Activated naive CD4-positive, alpha-beta T cell treated with anti-CD3 and anti-CD28 coated beads, Interleukin-2, amount 50 U/mL, for 16 hours (primary cell): ENCODE results near the gene DPP10.
"Not testable (repeated sequence)": the region's sequence is repeated elsewhere in the genome, so short reads cannot be mapped to it uniquely, and the experiment has no call there.

ENCODE experiments used
- DNase-seq: peaks from one replicate; pipeline ENCODE4 v3.0.0-alpha.2; 2020

The DPP10 gene

DNA sequence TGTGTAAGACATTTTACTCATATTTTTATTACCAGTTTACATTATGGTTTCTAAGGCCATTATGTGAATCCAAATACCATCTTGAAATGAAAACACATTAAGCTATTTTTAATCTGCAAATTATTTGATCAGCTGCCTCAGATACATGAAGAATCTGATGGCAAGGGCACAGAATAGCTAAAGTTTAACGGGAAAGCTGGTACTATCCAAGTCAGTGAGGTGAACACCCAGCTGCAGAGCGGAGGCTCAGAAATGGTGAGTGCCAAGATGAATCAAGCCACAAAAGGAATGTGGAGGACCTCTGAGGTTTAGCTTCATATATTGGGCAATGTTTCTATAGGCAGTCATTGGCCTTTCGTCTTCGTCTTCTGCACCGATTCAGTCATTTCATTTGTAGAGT lies 75.1 kb downstream of the DPP10 start:
- no peak for DNase-seq

GRCh38 chr2:114518738-114519137 lies 76.3 kb downstream of the DPP10 start:
- no peak for DNase-seq

DNA sequence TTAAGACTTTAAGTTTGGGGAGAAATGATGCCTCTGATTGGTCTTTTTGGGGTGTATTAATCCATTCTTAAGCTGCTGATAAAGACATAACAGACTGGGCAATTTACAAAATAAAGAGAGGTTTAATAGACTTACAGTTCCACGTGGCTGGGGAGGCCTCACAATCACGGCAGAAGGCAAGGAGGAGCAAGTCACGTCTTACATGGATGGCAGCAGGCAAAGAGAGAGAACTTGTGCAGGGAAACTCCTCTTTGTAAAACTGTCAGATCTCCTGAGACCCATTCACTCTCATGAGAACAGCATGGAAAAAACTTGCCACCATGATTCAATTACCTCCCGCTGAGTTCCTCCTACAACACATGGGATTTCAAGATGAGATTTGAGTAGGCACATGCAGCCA lies 80.2 kb downstream of the DPP10 start:
- DNase-seq, result not testable (repeated sequence)

DNA sequence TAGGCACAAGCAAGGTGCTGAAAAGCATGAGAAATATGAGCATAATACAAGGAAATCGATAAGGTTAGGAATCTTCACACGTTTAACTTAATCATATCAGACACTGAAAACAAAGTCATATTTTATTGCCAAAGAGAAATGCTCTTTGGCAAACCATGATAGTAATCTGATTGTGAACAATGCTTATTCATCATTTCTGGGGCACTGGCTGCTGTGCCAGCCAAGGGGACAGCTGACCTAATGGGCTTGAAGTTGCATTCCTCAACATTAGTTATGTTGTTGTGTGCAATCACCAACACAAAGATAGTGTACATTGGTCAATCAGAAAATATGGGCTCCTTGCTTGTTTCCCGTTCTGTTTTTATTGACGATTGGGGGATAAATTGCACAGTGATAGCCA lies 83.5 kb downstream of the DPP10 start:
- no peak for DNase-seq

DNA sequence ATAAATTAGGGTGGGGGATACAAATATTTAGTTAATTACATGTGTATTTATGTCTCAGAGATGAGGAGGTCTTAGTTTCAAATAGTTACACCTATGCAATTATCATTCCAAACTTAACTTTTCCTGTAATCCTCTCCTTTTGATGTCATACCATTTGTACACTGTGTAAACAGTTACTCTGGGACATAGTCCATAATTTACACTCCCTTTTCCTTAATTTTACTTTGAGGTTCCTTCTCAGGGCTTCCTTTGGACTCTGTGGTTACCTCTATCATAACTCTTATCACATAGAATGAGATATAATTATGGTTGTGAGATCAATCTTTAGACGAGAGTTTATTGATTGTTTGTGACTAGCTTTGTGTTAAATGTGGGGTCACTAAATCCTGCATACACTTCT lies 84.4 kb downstream of the DPP10 start:
- DNase-seq, result no peak

- no peak for DNase-seq
Measured at GRCh38 chr2:114527330-114527983, 85.0 kb downstream of the DPP10 start.

GRCh38 chr2:114534116-114535084 lies 92.0 kb downstream of the DPP10 start:
- no peak for DNase-seq

GRCh38 chr2:114537777-114538176 lies 95.3 kb downstream of the DPP10 start:
- no peak for DNase-seq

DNA sequence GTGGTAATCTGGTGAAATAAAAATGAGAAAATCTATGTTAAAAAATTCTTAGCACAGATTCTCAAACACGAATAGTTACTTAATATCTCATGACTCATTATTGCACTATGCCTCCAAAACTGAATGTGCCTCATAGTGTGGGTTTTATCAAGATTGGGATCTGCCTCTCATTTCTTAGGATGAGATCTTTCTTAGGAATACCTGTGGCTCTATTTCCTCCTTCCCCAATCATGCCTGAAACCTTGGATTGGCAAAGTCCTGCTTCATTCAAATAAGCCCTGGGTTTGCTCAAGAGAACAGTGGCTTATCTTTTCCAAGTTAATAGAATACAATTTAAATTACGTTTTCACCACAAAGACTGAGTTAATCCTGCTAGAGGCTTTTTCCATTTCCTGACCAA lies 100.3 kb downstream of the DPP10 start:
- DNase-seq, result no peak

DNA sequence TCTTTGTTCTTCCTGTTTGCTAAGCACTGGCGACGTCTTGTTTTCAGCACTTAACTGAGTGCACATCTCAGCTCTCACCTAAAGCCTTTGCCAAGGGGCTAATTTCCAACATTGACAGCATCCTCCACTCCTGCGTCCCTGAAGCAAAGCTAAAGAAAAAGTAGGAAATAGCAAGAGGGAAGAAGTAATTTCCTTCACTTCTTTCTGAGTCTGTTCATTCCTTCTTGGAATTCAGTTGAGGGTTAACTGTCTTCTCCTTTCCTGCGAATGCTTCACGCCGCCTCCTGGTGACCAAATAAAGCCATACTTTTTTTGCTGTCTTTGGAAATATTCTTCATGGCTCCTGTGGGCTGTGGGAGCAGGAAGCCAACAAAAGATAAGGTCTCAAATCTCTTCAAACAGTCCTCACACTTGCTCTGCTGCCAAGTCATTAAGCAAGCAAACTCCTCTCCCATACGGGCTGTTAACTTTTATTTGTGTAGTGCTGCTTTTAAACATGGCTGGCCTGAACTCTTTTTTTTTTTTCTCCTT lies 100.9 kb downstream of the DPP10 start:
- DNase-seq, result no peak

- DNase-seq, result no peak
Measured at GRCh38 chr2:114545052-114545451, 102.6 kb downstream of the DPP10 start.

GRCh38 chr2:114546531-114546930 lies 104.1 kb downstream of the DPP10 start:
- no peak for DNase-seq

- no peak for DNase-seq
Measured at GRCh38 chr2:114548151-114548550, 105.7 kb downstream of the DPP10 start.

DNA sequence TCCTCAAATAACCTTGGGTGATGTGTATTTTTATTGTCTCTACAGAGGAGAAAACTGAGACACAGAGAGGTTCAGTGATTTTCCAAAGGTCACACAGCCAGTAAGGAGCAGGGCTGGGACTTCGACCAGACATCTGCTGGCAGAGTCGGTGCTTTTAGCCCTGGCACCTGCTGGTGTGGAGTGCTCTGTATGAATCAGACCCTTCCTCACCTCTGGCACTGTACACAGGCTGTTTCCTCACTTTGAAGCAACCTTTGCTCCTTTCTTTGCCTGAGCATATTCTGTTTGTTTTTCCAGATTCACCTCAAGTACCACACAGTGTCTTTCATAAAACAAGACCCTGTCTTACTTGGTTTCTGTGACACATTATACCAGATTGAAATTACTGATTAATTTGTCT lies 107.9 kb downstream of the DPP10 start:
- DNase-seq, result no peak

DNA sequence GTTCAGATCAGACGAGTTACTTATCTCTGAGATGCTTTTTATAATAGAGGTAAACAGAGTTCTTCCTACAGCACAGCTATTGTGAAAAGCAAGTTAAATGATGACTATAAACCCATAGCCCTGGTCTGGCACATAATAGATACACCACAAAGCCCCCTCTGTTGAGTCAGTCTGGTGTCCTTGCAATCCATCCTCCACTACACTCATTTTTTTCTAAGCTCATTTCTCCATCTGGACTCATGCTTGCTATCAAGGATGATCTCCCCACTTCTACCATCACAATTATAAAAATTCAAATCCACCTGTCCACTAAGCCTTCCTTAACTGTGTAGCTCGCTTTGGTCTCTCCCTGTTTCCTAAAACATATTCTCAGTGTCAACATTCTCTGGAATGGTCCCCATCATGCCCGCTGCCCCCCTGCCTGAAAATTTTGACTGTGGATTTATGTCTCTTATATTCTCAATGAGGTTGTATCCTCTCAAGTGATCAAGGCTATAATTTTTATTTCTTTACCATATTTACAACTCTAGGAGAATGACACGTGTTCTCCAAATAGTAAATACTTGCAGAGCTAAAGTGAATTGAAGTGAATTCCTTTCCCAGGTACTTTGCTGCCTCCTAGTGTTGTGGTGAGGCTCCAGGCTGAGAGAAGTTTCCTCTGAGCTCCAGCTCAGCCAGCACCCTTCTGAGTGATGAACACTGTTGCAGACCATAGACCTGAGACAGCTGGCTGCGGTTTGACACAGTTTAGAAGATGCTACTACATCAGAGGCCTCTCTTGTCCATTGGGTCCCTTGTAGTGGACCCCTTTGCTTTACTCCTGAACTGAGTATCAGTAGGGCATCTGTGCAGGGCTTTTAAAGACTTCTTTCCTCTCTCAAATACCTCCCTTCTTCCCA lies 108.7 kb downstream of the DPP10 start:
- DNase-seq, result no peak

DNA sequence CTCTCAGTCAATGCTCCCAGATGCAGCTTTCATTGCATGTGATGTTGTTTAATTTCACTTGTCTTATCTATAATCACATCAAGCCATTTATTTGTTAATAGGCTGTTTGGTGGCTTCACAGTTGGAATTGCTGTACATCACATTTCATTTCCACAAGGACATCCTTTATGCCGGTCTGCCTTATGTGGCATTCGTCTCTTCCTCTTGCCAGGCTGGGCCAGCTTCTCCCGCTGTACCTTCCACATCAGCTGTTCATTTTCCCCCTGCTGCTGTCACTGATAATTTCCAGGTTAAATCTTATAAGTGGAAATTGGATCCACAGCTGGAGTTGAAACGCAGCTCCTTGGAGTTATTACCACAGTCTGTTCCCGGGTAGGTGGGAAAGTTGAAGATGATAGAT lies 110.6 kb downstream of the DPP10 start:
- DNase-seq, result no peak

DNA sequence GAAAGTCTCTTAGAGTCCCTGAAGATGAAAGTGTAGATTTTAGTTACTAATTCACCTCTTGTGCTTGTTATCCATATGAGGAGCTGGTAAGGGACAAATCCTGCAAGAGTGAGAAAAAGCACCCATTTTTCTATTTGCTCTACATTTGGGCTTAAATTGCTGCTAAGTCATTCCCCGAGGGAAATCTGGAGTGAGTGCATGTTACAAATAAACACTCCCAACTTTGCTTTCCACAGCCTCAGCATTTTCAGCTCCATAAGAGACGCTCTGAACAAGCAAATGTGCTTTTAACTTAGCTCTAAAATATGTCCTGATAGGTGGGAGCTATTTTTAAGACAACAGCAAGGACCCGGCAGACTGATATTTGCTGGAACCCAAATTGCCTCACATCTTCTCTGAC lies 126.7 kb downstream of the DPP10 start:
- DNase-seq, result no peak

DNA sequence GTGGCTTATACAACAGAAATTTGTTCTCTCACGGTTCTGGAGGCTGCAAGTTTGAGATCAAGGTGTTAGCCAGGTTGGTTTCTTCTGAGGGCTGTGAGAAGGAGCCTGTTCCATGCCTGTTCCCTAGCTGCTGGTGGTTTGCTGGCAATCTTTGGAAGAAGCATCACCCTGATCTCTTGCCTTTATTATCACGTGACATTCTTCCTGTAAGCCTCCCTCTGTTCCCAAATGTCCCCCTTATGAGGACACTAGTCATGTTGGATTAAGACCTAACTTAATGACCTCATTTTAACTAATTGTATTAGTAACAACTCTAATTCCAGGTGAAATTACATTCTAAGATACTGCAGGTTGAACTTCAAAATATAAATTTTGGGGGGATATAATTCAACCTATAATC lies 135.2 kb downstream of the DPP10 start:
- no peak for DNase-seq

- no peak for DNase-seq
Measured at GRCh38 chr2:114579542-114579941, 137.1 kb downstream of the DPP10 start.

DNA sequence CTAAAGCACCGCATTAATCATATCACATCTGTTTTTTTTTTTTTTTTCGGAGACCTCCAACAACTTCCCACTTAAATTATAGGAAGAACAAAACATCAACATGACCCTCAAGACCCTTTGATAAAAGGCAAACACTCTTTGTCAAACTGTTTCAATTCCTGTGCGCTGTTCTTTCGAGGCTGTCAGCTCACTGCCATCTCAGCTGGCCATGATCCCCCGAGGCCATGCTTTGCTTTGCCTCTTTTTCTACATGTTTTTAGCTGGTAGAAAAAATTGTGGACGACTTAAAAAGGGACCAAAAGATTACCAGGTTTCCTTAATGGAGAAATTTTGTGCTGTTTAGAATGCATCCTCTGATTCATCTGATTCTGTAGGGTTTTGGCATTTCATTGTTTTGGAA lies 138.2 kb downstream of the DPP10 start:
- no peak for DNase-seq

- DNase-seq, result no peak
Measured at GRCh38 chr2:114598329-114598728, 155.9 kb downstream of the DPP10 start.

DNA sequence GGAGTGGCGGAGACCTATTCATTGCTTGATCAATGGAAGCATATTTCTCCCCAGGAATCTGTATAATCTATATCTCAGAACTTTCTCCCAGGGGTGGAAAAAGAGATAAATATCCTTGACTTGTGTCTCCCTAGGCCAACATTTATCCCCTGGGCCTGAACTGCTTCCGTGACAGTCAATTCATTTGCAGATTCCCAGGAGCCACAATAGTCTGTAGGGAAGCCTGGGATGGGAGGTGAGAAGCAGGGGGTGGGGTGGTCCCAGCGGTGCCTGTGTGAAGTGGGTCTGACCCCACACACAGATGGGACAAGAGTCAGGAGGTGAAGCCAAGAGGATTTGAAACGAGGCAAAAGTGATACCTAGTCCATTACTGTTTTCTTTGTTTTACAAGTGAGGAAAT lies 166.8 kb downstream of the DPP10 start:
- DNase-seq, result no peak

DNA sequence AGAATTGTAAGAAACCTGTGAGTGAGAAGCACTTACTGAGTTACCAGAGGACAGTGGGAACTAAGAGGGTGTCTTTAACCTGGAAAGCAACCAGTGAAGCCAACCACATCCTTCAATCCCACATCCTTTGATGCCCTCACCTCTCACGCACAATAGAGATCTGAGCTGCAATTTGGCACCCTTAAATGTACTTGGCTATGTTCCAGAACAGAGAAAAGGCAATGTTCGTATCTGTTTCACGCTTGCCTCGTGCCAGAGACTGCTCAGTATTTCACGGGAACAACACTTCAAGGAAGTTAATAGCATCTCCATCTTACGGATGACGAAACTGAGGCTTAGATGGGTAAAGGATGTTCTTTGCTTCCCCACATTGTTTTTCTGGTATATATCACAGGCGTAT lies 167.4 kb downstream of the DPP10 start:
- no peak for DNase-seq
